Measurements from ENCODE around the gene SPAG16.

The SPAG16 gene

DNA sequence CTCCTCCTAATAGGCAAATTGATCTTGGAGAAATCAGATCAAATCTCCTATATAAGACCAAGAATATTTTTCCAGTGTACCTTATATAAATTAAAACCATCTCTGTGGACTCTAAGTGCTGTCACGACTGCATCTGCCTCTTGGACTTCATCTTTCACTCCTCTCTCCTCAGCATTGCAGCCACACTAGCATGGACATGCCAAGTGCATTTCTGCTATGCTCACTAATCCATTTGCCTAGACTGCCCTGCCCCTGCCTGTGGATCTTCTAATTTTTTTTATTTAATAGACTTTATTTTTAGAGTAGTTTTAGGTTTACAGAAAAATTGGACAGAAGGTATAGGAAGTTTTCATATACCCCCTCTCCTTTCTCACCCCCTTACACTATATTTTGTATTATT lies 979.9 kb downstream of the SPAG16 start:
- no peak overlapping the region for H3K4me3 ChIP-seq (ENCODE audit: low read depth, low read length)
- TF ChIP-seq CTCF (IDR thresholded peaks at IDR 0.05; ENCODE audit: control insufficient read depth, extremely low read depth, insufficient read depth) = no peak
- DNase-seq (ENCODE audit: low read depth) = no peak

GRCh38 chr2:214265991-214266489 lies 981.8 kb downstream of the SPAG16 start:
- DNase-seq (ENCODE audit: low read depth) = no peak
- H3K4me3 ChIP-seq (ENCODE audit: low read depth, low read length) = no peak overlapping the region
- no peak for TF ChIP-seq CTCF (IDR thresholded peaks at IDR 0.05; ENCODE audit: control insufficient read depth, extremely low read depth, insufficient read depth)

- no peak for TF ChIP-seq CTCF (IDR thresholded peaks at IDR 0.05; ENCODE audit: control insufficient read depth, extremely low read depth, insufficient read depth)
- DNase-seq (ENCODE audit: low read depth) = no peak
- no peak overlapping the region for H3K4me3 ChIP-seq (ENCODE audit: low read depth, low read length)
These were observed 993.6 kb downstream of the SPAG16 start for GRCh38 chr2:214277880-214278279.

DNA sequence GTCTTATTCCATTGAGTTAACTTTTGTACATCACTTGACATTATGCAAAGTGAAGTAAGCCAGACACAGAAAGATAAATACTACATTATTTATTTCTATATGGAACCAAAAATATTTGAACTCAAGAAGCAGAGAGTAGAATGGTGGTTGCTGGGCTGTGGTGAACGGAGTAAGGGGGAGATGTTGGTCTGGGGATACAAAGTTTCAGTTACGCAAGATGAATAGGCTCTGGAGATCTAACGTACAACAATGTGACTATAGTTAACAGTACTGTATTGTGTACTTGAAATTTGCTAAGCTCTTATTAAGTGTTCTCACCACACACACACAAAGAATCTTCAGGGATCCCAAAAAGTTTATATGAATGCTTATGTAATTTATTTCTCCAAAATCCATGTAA lies 1001.7 kb downstream of the SPAG16 start:
- H3K4me3 ChIP-seq (ENCODE audit: low read depth, low read length) = no peak overlapping the region
- TF ChIP-seq CTCF (IDR thresholded peaks at IDR 0.05; ENCODE audit: control insufficient read depth, extremely low read depth, insufficient read depth) = no peak
- DNase-seq (ENCODE audit: low read depth) = no peak

DNA sequence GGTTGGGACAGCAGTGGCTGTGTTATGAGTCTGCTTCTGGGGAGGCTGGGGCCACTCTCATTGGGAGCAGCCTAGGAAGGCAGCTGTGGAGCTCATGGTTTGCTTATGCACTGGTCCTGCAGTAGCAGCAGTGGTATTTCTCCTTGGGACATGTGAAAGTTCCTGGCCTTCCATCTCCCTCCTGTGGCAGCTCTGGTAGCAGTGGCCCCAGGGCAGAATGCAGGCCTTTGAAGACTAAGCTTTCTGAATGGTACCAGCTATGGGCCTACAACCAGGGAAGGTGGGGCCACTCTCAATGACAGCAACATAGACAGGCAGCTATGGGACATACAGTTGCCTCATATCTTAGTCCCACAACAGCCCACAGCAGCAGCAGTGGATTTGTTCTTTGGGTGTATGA lies 1009.3 kb downstream of the SPAG16 start:
- no peak overlapping the region for H3K4me3 ChIP-seq (ENCODE audit: low read depth, low read length)
- DNase-seq (ENCODE audit: low read depth) = no peak
- no peak for TF ChIP-seq CTCF (IDR thresholded peaks at IDR 0.05; ENCODE audit: control insufficient read depth, extremely low read depth, insufficient read depth)

DNA sequence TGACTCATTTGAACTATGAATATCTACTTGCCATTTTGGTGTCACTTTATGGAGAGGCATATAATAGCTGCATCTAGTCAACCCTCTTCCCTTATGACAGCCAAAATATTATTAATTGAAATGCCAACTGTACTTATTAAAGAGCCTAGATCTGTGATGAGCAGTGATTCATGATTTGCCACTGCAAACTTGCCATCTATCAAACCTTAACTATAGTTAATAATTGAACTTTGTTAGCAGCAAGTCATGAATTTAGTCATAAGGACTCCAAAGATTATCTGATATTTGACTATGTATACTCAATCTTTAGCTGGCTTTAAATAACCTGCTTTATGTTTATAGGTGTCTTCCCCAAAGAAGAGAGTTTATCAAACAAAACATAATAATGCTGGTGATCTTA lies 1010.2 kb downstream of the SPAG16 start:
- no peak overlapping the region for H3K4me3 ChIP-seq (ENCODE audit: low read depth, low read length)
- DNase-seq (ENCODE audit: low read depth) = no peak
- no peak for TF ChIP-seq CTCF (IDR thresholded peaks at IDR 0.05; ENCODE audit: control insufficient read depth, extremely low read depth, insufficient read depth)

DNA sequence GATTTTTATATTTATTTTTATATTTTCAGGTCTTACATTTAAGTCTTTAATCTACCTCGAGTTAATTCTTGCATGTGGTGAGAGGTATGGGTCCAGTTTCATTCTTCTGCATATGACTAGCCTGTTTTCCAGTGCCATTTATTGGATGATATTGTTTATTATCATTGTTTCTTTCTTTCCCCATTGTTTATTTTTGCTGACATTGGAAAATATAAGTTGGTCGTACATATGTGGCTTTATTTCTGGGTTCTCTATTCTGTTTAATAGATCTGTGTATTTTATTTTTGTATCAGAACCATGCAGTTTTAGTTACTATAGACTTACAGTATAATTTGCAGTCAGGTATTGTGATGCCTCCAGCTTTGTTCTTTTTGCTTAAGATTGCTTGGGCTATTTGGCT lies 1013.2 kb downstream of the SPAG16 start:
- DNase-seq (ENCODE audit: low read depth) = no peak
- no peak overlapping the region for H3K4me3 ChIP-seq (ENCODE audit: low read depth, low read length)
- no peak for TF ChIP-seq CTCF (IDR thresholded peaks at IDR 0.05; ENCODE audit: control insufficient read depth, extremely low read depth, insufficient read depth)

Measured in LNCaP clone FGC (cell line).